Forelimb muscle (tissue), 1 donor: Measurements from ENCODE around the gene DICER1. TPM values are rescaled to one million over a fixed set of nuclear protein-coding genes. Genes with fewer than 3 reads are reported as not detected.

Experiments
- DNase-seq: peaks from one replicate; pipeline ENCODE4 v3.0.0-alpha.2; 2013; ENCODE audit warnings: low read depth
- polyA plus RNA-seq: library from polyadenylated mRNA; unstranded; fragments of 120-200 nt; gene quantifications from one replicate; pipeline ENCODE4 v1.2.1, GENCODE V29; 2013; ENCODE audit not compliant: insufficient read length

The DICER1 gene
- polyA plus RNA-seq, 1 donor, result 43.3 TPM

DNA sequence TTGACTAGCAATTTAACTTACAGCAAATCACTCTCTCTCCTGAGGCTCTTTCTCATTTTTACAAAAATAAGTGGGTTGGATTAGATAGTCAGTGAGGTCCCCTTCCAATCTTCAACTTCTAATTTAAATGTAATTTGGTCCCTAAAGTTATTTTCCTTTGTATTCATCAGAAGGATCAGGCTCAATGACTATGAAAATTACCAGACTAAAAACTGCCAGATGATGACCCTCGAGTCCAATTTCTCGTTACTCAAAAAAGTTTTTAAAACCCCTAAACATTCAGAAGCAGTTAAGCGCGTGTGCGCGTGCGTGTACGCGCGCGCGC lies 34.7 kb downstream of the DICER1 start:
- DNase-seq, result no peak

DNA sequence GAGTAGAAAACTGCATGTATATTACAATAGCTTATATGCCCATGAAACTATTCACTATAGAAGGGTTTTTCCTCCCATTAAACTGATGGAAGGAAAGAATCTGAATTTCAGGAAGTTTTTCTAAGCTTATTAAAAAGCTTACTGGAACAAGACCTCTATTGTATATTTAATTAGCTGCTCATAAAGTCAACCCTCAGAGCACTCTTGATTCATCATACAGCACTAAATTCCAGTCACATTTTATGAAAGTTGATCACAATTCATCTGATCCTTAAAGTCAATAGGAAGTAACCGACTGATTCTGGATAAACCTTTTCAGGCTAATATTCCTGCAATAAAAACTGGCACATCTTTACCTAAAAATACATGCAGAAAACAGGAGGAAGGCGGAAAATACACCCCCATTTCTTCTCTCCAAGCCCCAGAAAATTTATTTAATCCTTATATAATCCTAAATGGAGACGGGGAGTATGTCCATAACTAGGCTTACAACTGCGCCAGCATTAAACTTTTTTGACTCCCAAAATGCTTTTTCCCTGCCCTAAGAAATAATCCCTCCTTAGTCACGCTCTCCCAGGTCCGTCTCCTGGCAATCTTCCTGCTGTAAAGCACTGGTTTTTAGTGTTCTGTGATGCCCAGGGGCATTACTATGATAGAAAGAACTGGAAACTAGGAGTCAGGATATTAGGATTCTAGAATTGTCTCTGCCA lies 35.3 kb downstream of the DICER1 start:
- DNase-seq, result no peak

DNA sequence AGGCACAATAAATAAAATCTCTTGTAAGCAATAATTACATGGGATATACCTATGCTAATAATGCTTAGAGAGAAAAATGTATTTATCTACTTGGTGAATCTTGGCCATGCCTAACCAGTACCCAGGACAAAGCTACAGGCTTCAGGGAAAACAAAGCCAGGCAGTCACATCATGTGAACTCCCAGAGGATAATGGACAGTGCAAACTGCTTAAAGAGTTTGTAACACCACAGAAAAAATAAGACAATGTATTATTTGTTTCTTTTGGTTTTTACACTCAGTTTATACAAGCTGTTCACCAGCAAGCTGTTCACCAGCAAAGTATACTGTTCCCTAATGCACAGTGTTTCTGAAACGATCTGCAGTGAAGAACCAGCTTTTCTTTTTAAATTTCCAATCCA lies 38.0 kb downstream of the DICER1 start:
- no peak for DNase-seq

DNA sequence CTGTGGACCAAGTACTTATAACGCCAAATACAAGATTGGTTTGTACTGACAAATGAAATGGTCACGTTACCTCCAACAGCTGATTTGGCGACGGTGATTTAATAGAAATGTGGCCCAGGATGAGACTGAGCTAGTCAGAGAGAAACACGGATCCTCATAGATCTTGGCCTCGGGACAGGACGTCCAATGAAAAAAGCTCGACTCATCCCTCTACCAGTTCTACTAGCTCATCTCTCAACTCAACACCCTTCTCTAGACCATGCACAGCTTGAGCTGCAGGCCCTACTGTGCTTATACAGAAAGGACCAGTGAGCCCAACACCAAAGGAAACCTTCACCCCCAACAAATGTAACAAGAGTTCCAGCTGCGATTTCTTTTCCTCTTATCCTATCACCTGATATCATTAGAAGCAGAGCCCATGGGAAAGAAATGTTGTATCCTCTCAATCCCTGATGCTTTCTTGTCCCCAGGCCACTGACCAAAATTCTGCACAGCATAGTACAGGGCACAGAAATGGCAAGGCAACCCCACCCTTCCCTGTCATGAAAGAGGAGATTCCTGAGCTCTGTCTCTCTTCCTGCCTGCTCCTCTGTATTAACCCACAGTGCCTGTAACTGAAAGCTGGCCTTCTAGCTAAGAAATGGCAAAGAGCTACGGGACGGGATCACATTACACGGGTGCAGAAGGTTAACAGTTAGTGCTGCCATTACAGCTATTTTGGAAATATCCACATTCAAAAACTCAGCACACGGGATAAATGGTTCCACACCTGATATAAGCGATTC lies 39.2 kb downstream of the DICER1 start:
- DNase-seq, result no peak

DNA sequence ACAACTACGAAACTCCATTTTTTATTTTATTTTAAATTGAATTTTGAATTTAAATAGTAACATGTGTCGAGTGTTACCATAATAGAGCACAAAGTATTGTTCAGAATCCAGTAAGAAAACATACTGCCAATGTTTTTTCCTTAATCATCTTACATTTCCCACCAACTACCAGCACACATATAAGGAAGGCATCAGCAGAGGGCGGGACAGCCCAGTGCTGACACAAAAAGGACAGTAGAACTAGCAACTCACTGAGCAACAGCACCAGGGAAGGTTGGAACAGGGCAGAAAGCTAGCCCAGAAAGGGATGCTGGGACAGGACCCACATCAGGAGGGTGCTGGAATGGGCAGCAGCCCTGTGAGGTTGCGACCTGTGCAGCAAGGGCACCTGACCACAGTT lies 43.9 kb downstream of the DICER1 start:
- DNase-seq, result no peak

DNA sequence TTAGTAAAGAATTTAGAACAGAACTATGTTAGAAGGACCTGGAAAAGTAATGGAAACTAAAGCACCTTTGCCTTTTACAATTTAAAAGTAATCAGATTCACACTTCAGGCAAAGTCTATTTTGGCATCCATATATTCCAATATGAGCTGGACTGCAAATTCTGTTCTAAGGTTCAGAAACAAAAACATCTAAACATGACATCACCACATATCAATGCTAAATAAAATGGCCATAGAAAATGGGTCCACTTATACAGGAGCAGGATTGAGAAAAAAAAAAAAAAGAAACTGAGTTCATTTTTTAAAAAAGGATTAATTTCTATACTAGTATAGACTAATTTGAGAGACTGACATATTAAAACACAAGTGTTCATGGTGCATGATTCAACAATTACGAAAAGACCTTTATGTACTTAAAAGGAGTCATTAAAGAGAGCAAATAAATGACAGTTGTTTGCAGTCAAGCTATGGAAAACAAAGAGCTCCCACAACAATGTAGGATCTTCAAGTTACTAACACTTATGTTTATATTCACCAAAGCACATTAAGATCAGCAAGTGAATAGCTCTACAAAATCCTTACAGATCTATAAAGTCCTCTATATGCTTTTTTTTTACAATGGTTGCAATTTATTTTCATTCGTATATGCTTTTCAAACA lies 45.7 kb downstream of the DICER1 start:
- DNase-seq, result no peak

DNA sequence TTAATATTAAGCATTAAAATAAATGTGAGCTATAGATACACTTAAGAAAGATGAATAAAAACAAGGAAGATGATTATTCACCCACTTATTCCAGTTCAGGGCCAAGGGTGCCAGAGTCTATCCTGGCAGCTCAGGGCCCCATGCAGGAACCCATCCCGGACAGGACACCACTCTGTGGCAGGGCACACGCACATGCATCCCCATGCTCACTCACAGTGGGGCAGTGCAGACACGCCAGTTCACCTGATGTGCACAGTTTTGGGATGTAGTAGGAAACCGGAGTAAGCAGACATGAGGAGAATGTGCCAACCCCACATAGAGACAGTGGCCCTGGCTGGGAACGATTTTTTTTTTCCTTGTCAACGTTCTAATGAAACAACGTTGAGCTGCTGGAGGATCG lies 47.2 kb downstream of the DICER1 start:
- DNase-seq, result no peak

DNA sequence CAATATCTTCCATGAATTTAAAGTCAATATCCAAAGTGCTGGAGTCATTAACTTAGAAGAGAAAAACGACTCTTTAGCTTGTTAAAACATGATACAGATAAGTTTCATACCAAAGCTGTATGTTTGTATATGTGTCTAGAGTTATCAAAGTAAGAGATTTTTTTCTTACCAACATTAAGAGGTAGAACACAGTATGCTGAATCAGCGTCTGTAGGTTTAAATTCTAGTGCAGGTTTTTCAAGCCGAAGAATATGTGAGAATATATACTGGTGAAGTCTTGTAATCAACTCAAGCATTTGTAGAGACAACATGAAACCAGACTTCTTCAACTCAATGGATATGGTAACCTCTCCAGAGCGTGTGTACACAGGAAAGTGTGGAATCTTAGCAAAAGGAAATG lies 49.6 kb downstream of the DICER1 start:
- DNase-seq, result no peak

DNA sequence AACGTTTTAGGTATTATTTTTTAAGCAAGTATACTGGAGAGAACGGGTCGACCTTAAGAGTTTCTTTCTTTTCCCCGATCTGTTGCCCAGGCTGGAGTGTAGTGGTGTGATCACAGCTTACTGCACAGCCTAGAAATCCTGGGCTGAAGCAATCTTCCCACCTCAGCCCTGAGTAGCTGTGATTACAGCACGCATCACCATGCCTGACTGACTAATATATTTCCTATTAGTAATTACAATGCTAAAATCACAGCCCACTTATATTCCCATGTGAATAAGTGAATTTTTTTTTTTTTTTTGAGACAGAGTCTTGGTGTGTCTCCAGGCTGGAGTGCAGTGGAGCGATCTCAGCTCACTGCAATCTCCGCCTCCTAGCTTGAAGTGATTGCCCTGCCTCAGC lies 50.4 kb downstream of the DICER1 start:
- no peak for DNase-seq

DNA sequence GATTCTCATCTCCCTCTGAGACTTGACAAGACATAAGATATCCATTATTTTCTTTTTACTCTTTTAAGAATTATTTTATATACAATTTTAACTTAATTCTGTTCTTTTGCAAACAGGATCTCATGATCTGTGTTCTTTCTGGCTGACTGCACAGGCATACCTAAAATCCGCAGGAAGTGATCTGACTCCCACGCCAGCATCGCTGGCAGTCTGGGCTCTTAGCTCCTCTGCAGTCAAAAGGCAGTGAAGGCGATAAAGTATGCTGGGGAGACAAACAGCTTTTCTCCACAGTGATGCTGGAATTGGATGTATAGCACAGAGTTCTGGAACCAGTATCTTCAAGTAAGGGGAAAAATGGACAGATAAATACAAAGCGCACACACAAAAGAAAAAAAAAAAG lies 52.4 kb downstream of the DICER1 start:
- no peak for DNase-seq

DNA sequence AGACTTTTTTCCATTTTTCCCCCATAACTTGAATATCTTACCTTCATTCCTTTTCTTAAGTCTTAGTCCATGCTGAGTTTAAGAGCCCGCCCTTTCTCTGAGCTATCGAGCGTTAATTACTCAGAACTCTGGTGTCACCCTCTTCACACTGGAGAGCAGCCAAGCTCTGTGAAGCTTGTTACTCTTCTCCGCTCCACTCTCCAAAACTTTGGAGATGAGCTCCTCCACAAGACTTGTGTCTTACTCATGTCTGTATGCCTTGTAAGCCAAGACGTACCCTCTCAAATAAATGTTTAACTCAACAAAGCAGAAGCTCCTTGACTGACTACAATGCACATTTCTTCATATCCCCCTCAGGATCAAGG lies 54.7 kb downstream of the DICER1 start:
- DNase-seq, result no peak

DNA sequence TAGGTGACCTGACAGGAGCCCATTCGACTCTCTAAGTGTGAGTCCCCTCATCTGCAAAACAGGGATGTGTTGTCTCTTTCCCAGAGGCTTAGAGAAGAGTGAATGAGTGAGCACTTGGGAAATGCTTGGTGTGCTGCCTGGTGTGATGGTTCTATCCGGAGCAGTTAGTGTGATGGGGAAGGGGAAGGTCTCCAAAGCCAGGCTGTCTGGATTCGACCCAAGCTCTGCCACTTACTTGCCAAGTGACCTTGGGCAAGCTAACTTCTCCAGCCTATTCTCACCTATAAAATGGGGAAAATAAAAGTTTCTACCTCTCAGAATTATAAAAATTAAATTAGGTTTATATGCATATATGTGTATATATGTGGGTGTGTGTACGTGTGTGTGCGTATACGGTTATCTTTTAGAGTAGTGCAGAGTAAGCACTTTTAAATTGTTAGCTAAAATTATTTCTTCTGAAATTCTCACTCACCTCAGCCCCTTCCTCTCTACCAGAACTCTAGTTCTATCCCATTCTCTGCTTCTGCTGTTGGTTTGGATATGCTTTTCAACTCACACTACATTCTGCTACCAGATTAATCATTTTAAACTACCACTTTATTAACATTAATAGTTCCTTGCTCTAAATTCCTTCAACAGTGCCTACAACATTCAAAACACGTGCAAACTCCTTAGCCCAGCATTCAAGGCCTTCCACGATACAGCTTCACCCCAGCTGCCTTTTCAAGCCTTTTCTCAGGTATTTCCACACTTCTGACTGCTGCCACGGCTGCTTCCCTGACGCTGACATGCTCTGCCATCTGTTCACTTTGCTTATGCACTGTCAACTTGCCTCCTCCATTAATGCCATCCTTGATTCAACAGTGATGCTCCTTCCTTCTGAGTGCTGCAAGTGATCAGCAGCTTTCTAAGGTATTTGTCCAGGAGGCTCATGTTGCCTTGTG lies 55.3 kb downstream of the DICER1 start:
- DNase-seq, result no peak

DNA sequence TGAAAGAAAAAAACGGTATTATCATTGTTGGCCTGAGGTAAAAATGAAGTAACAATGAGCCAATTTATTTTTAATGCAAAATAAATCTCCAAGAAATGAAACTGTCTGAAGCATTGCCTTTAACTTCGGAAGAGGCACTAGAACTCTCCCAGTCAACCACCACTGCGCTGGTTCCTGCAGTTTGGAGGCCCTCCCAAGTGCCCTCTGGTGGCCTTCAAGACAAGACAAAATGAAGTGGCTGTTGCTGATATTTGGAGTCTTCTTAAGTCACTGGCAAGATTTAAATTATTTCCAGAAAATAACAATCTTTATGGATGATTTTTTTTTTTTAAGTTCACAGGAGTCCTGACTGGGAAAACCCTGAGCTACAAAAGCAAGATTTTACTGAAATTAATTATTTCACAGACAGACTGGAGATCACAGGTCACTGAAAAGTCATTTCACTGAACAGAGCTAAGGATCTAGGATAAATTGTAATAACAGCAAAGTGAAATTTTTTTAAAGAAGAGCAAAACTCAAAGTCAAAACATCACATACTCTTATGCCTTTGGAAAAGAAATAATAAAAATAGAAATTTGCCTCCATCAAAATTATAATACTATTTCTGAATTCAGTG lies 58.2 kb downstream of the DICER1 start:
- peak; percentile 34 for DNase-seq

DNA sequence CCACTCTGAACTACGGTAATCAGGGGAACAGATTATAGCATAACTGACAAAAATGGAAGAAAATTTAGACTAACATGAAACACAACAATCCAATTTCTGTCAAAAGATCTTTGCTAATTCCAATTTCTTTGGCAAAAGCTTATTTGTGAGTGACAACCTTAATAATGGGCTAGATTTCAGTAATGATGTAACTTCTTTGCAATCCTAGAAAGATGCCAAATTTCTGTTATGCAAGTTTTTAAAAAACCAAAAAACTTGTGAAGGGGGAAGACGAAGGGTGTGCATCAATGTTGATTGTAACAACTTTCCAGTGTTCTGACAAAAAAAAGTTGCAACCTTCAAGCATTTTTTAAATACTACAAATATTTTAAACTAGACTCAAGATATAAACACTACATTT lies 59.9 kb downstream of the DICER1 start:
- DNase-seq, result no peak

DNA sequence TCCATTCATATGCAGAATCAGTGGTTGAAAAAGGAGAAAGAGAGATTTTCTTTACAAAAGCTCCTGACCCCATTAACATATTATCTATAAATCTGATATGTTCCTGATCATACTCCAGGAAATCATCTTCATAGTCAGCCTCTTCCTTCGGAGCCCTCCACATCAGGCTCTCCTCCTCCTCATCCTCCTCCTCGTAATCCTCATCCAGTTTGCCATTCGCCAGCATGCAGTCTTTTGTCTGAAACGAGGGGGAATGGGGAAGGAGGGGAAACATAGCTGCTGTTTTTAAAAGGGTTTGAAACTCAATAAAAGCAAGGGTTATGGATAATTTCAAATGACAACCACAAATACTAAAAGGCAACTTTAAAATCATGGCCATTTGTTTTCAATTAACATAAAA lies 60.9 kb downstream of the DICER1 start:
- DNase-seq, result no peak

DNA sequence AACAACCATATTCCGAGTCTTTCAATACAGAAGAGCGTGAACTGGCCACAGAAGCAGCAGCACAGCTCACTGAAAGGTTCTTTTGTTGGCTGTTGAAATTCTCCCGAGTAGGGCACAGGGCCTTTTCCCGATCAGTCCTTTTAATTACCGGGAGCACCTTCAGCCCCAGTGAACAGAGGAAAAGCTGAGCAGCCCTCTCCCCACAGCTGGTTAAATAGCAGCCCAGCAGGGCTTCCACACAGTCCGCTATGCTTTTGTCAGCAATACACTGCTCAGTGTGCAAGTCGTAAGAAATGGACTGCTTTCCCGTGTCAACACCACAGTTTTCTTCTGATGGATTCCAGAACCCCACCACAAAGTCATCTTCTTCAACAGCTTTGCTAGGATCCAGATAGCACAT lies 61.3 kb downstream of the DICER1 start:
- no peak for DNase-seq

DNA sequence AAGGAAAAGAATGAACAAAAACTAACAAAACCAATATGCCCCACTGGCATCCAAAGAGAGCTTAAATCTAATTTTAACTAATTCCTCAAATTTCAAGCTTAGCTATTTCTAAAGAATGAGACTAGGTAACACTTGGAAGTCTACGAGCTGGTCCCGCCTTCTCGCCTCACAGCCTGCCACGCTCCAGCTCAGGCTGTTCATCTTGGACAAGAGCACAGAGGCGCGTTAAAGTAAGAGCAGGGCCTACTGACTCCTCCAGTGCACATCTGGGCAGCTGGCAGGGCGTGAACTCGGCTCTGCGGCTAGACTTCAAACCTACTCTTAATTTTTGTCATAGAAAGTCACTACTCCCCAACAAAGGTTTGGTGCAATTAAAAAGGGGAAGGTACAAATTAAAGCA lies 64.6 kb downstream of the DICER1 start:
- no peak for DNase-seq

DNA sequence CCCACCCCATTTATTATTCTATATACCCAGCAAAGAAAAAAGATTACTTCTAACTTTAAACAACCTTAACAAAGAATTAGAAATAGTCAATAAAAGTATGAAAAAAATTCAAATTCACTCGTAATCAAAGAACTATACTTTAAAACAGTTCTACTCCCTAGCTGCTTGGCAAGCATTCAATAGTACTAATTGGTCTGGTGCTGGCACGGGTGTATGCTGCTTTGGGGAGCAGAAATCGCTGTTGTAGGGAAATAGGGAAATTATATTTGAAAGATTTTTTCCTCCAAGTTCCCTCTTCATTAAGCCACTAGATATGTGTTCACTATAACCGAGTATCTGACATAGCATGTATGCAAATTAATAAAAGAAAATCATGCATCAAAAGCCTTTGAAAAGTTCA lies 65.7 kb downstream of the DICER1 start:
- no peak for DNase-seq

DNA sequence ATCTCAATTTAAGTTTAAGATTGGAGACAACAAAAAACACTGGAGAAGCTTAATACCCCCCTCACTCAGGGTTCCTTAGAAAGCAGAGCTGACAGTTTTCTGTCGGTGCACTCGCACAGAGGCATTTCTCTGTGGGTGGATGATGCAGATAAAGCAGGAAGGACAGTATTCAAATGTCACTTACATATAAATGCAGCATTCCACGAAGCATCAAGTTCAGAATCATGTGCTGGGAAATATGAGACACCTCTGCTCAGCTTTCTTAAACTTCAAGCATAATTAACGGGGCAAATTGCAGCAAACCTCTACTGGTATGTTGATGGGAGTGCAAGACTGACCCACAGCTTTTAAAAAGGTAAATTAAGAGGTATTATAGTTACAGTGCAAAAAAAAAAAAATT lies 68.7 kb downstream of the DICER1 start:
- DNase-seq, result no peak

DNA sequence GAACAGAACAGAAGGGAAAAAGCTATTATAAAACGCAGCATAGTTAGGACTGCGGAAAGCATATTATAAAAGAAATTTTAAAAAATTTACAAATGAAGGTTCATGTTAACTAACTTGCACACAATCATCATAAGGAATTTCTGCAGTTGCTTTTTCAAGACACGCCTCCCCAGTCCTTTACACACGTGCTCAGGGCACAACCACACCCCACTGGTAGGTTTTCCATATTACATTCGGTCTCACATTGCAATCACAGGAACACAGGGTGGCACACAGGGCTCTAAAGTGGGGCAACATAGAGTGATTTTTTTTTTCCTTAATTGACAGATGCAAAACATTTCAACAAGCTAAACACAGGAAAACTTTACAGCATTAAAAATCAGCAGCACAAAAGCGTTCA lies 69.7 kb downstream of the DICER1 start:
- no peak for DNase-seq

DNA sequence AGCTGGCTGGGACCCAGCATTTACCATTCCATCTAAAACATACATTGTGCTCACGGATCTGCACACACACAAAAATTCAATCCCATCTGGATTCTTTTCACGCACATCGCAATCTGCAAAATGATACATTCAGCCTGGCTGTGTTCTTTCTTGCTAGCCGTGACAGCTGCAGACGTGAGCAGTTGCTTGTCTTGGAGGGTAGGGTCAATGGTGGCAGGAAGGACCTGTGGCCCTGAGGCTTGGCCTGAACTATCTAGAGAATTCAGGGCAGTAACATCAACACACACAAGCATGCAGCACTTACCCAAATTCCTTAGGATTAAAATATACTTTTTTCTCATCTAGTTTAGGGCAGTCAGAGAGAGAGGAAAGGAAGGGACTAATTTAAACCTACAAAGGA lies 72.0 kb downstream of the DICER1 start:
- no peak for DNase-seq

DNA sequence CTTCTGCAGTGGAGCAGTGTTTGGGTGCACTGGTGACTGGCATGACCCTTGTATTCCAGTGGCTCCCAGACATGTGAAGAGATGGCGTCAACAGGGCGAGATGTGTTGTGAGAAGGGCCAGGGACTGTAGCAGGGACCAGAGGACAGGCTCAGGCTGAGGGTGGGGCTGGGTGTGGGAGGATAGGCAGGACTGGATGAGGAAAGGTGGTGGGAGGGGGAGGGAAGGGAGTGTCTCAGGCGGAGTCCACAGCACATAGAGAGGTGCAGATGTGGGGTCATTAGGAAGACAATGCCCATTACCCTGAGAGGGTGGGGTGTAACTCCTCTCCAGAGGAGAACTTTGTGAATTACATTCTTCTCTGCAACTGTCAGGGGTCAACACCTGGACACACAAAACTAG lies 78.5 kb downstream of the DICER1 start:
- no peak for DNase-seq
